ENCODE results near the gene MOSPD3.
"Not testable (repeated sequence)": the region's sequence is repeated elsewhere in the genome, so short reads cannot be mapped to it uniquely, and the experiment has no call there.

The MOSPD3 gene, protein sequence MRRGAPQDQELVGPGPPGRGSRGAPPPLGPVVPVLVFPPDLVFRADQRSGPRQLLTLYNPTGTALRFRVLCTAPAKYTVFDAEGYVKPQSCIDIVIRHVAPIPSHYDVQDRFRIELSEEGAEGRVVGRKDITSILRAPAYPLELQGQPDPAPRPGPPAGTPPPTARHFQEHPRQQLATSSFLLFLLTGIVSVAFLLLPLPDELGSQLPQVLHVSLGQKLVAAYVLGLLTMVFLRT

DNA sequence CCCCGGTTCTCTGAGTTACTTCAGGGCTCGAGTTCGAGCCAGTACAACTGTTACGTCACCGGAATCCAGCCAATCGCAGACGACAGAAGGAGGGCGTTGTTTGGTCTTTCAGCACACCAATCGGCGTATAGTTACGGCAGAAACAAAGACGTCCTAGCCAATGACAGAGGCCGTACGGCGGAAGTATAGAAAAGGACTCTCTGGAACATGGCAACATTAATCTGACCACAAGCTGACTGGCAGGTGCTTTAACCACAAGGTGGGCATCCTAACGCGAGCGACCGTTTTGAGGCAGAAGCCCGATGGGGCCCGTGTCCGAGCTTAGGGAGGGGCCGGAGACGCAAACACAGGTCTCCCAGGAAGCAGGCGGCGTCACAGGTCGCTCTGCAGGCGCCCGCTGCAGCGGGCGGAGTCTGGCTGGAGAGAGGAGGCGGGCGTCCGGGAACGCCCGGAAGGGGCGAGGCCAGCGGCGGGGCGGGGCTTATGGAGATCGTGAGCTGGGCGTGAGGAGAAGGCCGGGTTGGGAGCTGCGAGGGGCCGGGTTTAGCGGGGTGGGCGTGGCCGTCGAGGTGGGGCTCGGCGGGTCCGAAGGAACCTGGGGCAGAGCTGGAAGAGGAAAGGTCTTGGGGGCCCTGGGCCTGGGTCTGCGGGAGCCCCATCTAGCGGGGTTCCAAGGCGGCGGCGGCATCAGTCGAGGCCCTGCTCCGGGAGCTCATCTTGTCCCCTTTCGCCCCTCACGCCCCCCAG lies at the start of gene MOSPD3:
TSS of gene MOSPD3 (plus strand) at position 558 of the 747 bp plus-strand sequence. CDS start 252 bp downstream, outside the sequence.
- DNase-seq (ENCODE audit: low spot score): peak; percentile 99

DNA sequence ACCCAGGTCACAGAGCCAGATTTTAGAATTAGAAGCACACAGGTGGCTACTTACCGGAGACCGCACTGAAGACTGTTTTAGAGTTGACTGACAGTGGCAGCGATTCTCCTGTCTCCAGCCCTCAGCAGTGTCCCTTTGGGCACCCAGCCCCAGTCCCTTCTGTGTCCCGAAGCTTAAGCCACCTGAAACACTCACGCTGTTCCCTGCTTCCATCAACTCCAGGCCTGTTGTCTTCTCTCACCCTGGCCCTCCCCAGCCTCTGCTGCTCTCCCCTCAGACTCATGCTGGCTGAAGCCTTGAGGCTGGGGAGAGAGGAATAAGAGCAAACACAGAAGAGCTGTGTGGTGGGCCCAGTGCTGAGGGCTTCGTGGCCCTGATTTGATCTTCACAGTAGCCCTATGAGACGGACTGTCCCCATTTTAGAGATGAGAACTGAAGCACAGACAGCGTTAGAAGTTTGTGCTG lies 49.2 kb upstream of the MOSPD3 start:
- DNase-seq (ENCODE audit: low spot score): no peak

DNA sequence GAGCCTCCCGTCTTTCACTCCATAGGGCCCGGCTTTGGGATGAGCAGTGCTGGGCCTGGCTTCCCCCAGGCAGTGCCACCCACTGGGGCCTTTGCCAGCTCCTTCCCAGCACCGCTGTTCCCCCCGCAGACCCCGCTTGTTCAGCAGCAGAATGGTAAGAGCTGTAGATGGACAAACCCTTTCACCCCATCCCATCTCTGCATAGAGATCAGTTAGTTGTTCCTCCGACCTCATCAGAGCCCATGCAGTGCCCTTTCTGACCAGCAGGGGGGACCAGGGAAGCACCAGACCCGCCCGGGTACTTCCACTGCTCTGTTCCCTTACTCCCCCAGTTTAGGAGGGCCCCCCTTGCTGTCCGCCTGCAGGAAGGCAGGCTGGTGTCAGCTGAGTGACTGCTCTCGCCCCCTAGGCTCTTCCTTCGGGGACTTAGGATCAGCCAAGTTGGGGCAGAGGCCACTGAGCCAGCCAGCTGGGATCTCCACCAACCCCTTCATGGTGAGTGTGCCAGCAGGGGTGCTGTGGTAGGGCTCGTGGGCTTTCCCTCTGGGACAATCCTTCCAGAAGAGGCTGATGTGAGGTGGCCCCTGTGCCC lies 48.4 kb upstream of the MOSPD3 start:
- peak; percentile 91 for DNase-seq (ENCODE audit: low spot score)

DNA sequence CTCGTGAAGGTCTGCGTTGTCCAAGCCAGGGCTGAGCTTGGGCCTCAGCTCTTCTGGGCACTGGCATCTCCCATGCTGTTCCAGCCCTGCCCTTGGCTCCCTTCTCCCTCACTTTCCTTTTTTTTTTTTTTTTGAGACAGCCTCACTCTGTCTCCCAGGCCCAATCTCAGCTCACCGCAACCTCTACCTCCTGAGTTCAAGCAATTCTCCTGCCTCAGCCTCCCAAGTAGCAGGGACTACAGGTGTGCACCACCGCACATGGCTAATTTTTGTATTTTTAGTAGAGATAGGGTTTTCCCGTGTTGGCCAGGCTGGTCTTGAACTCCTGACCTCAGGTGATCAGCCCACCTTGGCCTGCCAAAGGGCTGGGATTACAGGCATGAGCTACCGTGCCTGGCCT lies 47.9 kb upstream of the MOSPD3 start:
- not testable (repeated sequence) for DNase-seq (ENCODE audit: low spot score)

DNA sequence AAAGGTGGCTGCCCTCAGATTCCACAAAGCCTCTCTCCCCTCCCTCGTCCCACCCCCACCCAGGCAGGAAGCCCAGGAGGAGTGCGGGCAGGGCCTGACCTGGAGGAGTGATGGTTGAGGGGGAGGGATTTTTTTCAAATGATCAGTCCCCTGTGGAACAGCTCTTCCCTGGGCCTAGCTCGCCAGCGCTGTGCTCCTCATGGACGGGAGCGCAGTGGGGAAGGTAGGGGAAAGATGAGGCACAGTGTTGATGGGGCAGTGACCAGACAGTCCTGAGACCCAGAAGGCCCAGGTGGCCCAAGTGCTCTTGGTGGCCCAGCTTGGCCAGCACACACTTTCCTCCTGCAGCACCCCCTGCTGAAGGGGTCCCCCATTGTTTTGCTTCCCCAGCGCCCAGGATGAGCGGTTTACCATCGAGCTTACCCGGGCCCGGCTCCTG lies 47.2 kb upstream of the MOSPD3 start:
- DNase-seq (ENCODE audit: low spot score): no peak

DNA sequence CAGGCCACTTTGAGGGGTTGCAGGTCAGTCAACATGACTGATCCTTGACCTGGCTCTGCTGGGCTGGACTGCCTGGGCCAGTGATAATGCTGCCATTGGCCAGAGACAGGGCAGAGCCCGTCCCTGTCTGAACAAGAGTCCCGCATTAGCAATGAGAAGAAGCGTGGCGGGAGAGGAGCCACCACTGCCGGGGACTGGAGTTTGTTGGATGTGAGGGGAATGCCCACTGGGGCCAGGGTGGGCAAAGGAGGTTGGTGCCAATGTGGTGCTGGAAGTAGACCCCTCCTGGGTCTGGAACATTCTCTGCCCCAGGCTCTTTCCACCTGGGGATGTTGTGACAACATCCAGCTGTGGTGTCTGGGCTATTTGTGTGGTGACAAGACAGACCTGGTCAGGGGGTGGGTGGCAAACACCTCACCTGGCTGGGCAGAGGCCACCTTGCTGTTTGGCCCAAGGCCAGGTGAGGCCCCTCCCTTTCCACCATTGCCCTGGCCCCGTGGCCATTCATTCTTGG lies 46.3 kb upstream of the MOSPD3 start:
- no peak for DNase-seq (ENCODE audit: low spot score)

DNA sequence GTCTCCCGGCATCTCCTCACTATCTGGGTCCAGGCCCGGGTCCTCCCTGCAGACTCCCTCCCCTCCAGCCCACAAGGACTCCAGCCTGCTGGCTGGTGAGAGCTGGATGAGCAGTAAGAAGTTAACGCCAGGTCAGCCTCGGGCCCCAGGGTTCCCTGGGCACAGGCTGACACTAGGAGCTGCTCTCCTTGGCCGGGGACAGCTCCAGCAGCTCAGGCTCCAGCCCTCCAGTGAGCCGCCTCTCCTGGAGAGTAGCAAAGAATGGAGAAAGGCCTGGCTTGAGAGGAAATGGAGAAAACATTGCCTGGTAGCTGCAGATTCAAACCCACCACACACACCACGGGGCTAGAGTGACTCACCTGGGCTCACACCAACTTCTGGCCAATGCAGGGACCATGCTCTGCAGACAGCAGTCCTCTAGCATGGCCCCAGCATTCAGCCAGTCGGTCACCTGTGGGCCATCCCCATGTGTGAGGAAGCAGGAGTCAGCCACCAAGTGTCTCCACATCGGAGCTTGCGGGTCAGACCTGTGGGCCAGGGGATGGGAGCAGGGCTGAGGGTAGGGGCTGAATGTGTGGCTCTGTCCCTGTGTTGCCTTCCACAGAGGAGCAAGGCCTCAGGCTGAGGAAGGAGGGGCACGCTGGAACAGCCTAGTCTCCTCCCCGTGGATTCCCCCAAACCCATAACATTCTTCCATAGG lies 45.2 kb upstream of the MOSPD3 start:
- no peak for DNase-seq (ENCODE audit: low spot score)

DNA sequence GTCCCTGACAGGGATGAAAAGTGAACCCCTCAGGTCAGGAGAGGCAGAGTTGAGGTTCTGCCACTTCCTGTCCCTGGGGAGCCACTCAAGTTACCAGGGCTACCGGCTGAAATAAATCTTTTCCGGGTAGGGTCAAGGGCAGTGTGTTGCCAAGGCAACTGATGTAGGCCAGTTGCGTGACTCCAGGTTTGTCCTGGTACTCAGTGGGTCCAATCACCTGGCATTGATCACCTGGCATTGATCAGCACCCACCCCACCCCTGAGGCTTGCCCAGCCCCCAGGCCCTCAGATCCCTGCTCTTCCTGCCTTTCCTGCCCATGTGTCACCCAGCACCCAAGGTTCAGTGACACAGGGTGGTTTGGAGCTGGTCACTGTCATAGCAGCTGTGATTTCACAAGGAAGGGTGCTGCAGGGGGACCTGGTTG lies 44.6 kb upstream of the MOSPD3 start:
- no peak for DNase-seq (ENCODE audit: low spot score)

DNA sequence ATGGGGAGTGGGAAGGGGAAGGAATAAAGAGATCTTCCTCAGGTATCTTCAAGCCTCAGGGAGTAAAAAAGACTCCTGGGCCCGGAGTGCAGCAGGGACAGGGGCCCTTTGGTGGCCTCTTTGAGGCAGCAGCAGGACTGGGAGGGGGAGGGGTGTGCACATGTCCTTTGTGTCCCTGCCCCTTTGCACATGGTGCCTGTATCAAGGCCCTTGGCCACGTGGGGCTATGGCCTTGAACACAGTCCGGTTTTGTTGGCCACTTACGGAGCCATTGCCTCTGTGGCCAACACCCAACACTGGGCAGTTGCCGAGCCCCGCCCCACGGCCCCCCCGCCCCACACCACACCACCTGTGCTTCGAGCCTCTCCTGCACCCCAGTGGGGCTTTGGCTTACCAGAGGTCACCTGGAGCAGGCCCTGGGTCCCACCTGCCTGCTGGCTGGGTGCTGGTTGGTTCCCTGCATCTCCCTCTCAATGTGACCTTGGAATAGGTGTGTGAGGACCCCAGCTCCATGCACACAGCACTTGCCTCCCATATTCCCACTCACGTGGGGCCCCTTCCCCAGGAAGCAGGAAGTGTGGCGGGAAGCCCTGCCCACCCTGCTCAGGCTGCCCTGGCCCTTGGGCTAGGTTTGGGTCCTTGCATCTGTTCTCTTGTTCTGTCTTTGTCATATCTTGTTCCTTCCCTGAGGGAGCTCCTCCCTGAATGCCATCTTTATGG lies 44.0 kb upstream of the MOSPD3 start:
- DNase-seq (ENCODE audit: low spot score): no peak

DNA sequence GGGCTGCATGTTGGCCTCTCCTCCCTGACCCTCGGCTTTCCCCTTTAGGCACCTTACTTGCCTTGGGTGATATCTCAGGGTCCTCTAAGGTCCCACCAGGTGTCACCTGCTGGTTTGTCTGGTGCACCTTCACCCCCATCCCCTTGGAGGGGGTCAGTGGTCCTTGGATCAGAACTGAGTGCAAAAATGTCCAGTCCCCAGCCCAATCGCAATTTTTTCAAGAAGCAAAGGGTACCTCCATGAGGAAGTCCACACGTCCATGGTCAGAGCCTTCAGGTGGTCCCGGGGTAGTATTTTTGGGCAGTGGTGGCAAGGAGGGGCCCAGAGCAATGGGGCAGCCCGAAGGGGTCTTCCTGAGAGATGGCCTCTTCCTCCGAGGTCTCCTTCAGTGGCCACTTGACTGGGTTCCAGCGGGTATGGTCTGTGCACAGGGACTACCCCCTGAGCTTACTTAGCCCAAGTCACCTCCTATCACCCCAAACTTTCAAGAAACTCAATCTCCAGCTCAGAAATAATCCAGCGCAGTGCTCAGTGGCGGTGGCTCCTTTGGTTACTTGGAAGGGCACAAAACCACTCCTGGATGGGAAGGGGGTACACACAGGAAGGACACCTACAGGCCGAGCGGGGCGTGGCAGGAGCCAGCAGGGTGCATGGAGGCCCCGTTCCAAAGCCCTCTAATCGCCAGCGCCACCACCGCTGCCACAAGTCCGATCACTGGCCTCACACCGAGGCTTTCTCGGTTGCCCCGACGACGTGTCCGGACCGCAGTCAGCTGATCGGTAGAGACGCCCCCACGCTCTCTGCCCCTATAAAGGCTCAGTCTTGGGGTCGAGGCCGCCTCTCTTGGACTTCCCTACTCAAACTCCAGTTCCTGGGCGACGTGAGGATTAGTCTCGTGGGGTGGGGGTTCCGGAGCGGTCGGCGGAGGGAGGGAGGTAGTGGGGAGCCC lies 43.2 kb upstream of the MOSPD3 start:
- peak; percentile 30 for DNase-seq (ENCODE audit: low spot score)

DNA sequence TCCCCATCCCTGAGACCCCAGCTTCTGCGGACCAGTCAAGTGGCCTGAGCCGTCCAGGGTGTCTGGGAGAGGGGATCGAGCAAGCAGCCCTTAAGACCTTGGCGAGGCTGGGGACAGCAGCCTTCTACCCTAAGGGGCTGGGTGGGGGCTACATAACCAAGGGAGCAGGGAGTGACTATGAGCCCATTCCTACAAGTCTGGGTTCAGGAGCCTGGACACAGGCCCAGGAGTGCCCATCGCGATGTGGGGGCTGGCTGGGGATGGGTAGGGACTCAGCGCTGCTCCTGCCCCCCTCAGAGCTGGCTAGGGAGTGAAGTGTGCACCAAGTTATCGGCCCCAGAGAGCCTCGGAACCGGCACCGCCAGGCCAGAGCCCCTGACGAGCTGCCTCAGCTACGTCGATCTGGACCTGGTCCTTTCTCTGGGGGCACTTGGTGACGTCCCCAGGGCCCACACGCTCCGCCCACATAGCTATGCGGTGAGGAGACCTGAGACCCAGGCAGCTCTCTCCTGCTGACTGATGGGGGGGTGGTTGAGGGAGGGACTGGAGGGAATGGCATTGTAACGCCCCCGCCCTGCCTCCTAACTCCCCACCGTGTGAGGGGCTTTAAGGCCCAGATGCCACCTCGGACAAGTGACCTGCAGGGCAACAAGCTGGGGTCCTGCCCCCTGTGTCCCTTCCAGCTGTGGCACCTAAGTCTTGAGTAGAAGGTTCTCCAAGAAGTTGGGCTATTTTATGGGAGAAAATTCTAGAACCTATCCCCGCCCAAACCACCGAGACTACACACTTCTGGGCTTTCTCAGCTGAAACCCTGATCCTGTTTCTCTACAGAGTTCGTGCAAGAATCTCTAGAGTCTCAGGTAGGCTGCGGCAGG lies 41.1 kb upstream of the MOSPD3 start:
- no peak for DNase-seq (ENCODE audit: low spot score)

DNA sequence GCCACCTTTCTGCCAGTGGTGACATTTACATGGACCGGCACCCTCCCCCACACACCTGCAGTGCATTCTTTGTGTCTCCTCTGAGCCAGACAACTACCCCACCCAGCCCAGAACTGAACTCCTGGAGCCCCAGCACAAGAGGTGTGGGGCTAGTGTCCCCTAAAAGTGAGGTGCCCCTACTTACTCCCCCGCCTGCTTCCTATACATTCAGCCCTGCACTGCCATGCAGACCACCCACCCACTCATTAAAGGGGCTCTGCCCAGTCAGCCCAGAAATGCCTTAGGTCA lies 40.6 kb upstream of the MOSPD3 start:
- no peak for DNase-seq (ENCODE audit: low spot score)

DNA sequence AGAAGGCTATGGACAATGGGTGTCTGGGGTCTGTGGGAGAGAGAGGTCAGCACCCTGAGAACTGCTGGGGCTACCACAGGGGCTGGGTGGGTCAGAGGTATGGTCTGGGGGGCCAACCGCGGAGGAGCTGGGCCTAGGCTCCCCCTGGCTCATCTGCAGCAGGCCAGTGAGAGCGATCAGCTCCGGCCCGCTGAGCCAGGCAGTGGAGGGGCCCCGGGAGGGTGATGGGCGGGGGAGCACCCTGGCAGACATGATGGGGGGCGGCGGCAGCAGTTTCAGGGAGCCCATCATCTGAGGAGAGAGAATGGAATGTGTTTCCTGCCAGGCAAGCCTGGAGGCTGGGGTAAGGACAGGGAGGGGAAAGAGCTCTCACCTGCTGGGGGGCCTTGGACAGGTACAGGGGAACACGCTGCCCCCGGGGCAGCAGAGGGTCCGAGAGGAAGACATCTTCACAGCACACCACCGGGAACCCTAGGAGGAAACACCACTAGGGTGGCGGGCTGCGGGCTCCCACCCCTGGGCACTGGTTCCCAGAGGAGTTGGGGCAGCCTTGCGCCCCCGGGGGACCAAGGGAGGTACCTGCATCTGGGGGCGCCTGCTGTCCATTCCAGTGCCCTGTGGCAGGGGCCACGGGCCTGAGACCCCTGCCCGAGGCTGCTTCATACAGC lies 39.9 kb upstream of the MOSPD3 start:
- no peak for DNase-seq (ENCODE audit: low spot score)

DNA sequence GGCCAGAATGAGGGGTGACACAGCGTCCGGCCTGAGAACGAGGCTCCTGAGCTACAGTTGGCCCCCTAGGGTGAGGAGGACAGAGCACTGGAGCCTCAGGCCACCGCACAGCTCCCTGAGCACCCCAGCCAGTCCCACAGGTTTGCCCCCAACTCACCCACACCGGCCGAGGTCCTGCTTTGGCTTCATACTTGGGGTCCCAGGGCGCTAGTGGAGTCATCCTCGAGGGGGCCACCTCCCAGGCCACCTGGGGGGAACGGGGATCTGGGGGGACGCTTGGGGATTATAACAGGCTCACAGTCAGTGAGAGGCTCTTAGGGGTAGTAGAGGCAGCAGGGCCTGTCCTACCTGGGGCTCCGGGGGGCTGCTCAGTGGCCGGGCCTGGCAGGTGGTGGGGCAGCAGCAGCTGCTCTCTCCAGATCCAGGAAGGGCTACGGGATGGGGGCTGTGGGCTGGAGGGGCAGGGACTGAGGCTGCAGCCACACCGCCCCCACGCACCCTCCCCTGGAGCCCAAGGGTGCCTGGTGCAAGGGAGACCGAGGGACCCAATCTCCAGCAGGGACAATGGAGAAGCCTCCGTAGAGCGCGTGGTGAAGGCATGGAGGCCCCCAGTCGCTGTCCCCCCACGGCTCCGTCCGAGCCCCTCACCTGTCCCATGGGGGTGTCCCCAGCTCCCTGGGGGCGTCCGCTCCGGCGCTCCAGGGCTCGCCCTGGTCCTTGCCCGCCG lies 39.2 kb upstream of the MOSPD3 start:
- DNase-seq (ENCODE audit: low spot score): no peak

DNA sequence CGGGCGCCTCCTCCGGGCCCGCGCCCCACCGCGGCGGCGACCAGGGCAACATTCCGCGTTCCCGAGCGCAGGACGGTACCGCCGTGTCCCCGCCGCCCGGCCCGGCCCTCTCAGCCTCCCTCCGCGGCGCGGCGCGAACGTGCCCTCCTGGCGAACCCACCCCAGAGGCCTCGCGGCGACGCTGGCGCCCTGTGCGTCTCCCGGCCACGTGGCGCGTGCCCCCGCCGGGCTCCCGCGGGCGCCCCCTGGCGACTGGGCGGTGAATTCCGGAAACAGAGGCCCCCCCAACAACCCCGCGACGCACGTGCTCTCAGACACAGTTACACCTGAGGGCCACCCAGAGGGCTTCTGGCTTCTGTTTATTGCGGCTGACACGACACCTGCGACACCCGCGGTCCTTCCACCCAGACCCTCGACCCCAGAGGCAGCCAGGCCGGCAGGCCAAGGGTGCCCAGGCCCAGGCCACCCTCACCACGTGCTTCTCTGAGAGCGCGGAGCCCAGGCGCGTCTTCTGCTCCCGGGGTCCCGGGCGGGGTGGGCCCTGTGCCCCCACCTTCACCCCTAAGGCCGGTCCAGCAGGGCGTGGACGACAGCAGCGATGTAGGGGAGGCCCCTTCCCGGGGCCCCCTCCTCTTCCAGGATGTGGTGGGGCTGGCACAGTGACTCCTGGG lies 38.5 kb upstream of the MOSPD3 start, which contains the start of gene SAP25:
TSS of gene SAP25 (minus strand) at position 210 of the 671 bp plus-strand sequence. CDS start at position 52, 158 bp downstream.
- no peak for DNase-seq (ENCODE audit: low spot score)

DNA sequence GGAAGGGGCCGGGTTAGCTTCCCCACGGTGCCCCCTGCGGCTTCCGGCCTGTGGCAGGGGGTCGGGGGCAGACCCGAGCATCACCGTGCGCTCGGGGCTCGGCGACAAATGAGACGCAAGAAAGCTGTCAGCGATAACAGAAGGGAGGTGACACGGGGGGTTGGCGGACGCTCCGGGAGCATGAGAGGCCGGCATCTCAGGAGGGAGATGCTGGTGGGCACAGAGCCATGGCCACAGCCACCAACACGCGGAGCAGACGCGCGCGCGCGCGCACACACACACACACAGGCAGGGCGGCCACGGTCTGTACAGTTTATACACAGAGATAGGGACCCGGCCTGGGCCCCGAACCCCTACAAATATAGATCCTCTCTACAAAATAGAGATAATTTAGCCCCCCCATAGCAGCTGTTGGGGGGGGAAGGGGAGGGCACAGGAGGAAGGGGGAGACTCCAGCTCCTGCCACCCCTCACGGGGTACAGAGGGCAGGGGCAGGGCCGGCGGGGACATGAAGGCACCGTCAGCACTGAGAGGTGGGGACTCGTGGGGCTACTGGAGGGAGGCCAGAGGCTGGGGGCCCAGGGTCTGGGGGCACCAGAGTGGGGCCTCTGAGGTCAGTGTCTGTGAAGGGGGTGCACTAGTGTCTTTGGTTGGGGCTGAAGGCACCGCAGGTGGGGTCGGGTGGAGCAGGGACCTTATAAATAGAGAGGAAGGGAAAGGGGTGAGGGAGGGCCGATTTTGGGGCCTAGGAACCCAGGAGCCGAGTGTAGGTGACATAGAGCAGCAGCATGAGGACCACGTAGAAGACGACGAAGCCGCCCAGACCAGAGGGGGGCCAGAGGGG lies 37.8 kb upstream of the MOSPD3 start:
- DNase-seq (ENCODE audit: low spot score): no peak

DNA sequence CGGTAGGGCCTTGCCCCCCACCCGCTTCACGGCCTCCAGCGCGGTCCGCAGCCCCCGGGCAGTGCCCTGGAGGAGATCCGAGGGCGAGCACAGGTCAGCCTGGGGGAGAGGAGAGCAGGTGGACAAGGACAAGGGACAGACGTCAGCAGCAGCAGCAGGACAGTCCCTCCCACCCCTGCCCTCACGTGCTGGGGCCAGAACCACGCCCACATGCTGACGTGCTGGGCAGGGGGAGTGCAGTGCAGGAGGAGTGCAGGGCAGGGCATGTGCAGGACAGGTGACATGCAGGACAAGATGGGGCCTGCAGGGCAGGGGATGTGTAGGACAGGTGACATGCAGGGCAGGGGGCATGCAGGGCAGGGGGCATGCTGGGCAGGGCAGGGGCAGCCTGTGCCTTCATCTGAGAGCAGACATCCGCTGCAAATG lies 37.1 kb upstream of the MOSPD3 start:
- DNase-seq (ENCODE audit: low spot score): no peak
